GM12878 (cell line): ENCODE measurements around the gene DNASE2B. TPM values are rescaled to one million over a fixed set of nuclear protein-coding genes. Genes with fewer than 3 reads are reported as not detected.

Source experiments
- ATAC-seq: fragments of 200-7000 bp; cut with Tn5 transposase; 3 replicates; pipeline ENCODE4 v1.9.1; 2020; ENCODE audit warnings: mild to moderate bottlenecking, moderate library complexity
- BruUV-seq: library from RNA; stranded (reverse); fragments of 400-500 nt; replicated peaks from 2 replicates; lab custom pipeline; 2021; lab: Mats Ljungman, UMichigan
- CTCF ChIA-PET: fragments of 300-600 bp; sonication (Branson Sonifier 250); formaldehyde crosslinking; extraction: SDS; loops from one replicate; lab custom pipeline; 2021; ENCODE audit warnings: inconsistent platforms; lab: Yijun Ruan, JAX
- POLR2A ChIA-PET: fragments of 350-600 bp; formaldehyde crosslinking; extraction: SDS; loops from one replicate; lab custom pipeline; 2021; ENCODE audit warnings: inconsistent platforms; lab: Charles Lee
- RAD21 ChIA-PET: fragments of 300-600 bp; sonication (Branson Sonifier 250); formaldehyde crosslinking; loops from one replicate; lab custom pipeline; 2023; ENCODE audit warnings: antibody characterized with exemption; ENCODE audit not compliant: unreplicated experiment; lab: Charles Lee
- SMC1A ChIA-PET: fragments of 300-600 bp; sonication (Branson Sonifier 250); formaldehyde crosslinking; loops from one replicate; lab custom pipeline; 2023; ENCODE audit not compliant: unreplicated experiment, uncharacterized antibody; lab: Charles Lee
- DNase-seq: peaks from one replicate; pipeline ENCODE4 v3.0.0-alpha.2; 2011; ENCODE audit warnings: low read depth, low spot score
- FAIRE-seq: peaks from 3 replicates; lab custom pipeline; 2011; peaks lifted over from hg19 to GRCh38; lab: Jason Lieb, UNC
- H2AFZ ChIP-seq: 2 replicates; pipeline ENCODE4 v1.6.0; 2011; ENCODE audit warnings: low read depth, low read length, control low read depth; ENCODE audit not compliant: control insufficient read depth
- H3K27ac ChIP-seq: 2 replicates; pipeline ENCODE4 v1.5.1; 2011; ENCODE audit warnings: control low read depth; ENCODE audit not compliant: control insufficient read depth, insufficient read depth
- H3K27me3 ChIP-seq, 2 experiments: replicated peaks in 1 of 2; 2 replicates each; pipeline versions ENCODE4 v1.6.0 to v1.6.1; 2011; ENCODE audit warnings: low read length in 1 of 2; ENCODE audit not compliant: control insufficient read depth in 2 of 2, insufficient read depth in 2 of 2
- H3K36me3 ChIP-seq, 2 experiments: 2 replicates each; pipeline ENCODE4 v1.5.1; 2011; ENCODE audit warnings: low read length in 1 of 2; ENCODE audit not compliant: control insufficient read depth in 2 of 2, insufficient read depth in 2 of 2
- H3K4me1 ChIP-seq: 2 replicates; pipeline ENCODE4 v1.6.1; 2011; ENCODE audit warnings: mild to moderate bottlenecking, low read length, moderate library complexity, mixed read lengths; ENCODE audit not compliant: control insufficient read depth, insufficient read depth
- H3K4me2 ChIP-seq: 2 replicates; pipeline ENCODE4 v1.6.0; 2011; ENCODE audit warnings: control low read depth; ENCODE audit not compliant: control insufficient read depth, insufficient read depth
- H3K4me3 ChIP-seq: fragments of 200-600 bp; sonication (generic); 2 replicates; pipeline ENCODE4 v1.5.1; 2016
- H3K79me2 ChIP-seq: 2 replicates; pipeline ENCODE4 v1.6.0; 2011; ENCODE audit warnings: low read length; ENCODE audit not compliant: control insufficient read depth, insufficient read depth
- H3K9ac ChIP-seq: 2 replicates; pipeline ENCODE4 v1.8.0; 2011; ENCODE audit warnings: low read length, control low read depth, mixed read lengths; ENCODE audit not compliant: control insufficient read depth, insufficient read depth
- H3K9me3 ChIP-seq: replicated peaks from 3 replicates; pipeline ENCODE4 v1.5.1; 2011; ENCODE audit warnings: mild to moderate bottlenecking, low read length; ENCODE audit not compliant: control insufficient read depth, insufficient read depth
- H4K20me1 ChIP-seq: 2 replicates; pipeline ENCODE4 v1.6.0; 2011; ENCODE audit not compliant: control insufficient read depth, insufficient read depth
- CEBPB ChIP-seq, 2 experiments: fragments of 150-350 bp in 1 of 2; IDR thresholded peaks; 2 replicates each; pipeline ENCODE4 v1.6.1; 2012 to 2014; ENCODE audit warnings: low read depth in 2 of 2, low read length in 2 of 2, borderline replicate concordance in 1 of 2, inconsistent platforms in 1 of 2
- NBN ChIP-seq: fragments of 450-650 bp; IDR thresholded peaks from 2 replicates; pipeline ENCODE4 v1.6.1; 2016
- SRF ChIP-seq, 2 experiments: IDR thresholded peaks; 2 replicates each; pipeline ENCODE4 v1.6.1; 2011; ENCODE audit warnings: low read depth in 2 of 2, low read length in 2 of 2, mild to moderate bottlenecking in 1 of 2, moderate library complexity in 1 of 2
- TCF7 ChIP-seq: IDR thresholded peaks from 2 replicates; pipeline ENCODE4 v1.6.1; 2014; ENCODE audit warnings: antibody characterized with exemption, borderline replicate concordance
- USF1 ChIP-seq: IDR thresholded peaks from 2 replicates; pipeline ENCODE4 v1.6.1; 2011; ENCODE audit warnings: borderline replicate concordance, low read depth, mild to moderate bottlenecking, moderate library complexity, mixed read lengths, low read length; ENCODE audit not compliant: insufficient read depth; ENCODE audit errors: extremely low read length
- ZZZ3 ChIP-seq: IDR thresholded peaks from 2 replicates; pipeline ENCODE4 v1.6.1; 2011; ENCODE audit warnings: low read depth; ENCODE audit not compliant: control insufficient read depth, insufficient read length
- WGBS: methylation state at CpG from one replicate; pipeline ENCODE4 v1.1.6; 2016; ENCODE audit warnings: low lambda C conversion rate; ENCODE audit not compliant: insufficient replicate concordance, insufficient coverage; ENCODE audit errors: missing lambda C conversion rate; 5-methylcytosine and 5-hydroxymethylcytosine counted together
- in situ Hi-C: fragments of 300-500 bp; cut with MboI; formaldehyde crosslinking; loops from 9 replicates; pipeline ENCODE4 v1.14.3; 2018; ENCODE audit warnings: mixed read lengths
- intact Hi-C: fragments of 100-400 bp; cut with micrococcal nuclease; formaldehyde crosslinking; loops from one replicate; pipeline ENCODE4 v1.14.2; 2022; ENCODE audit not compliant: unreplicated experiment
- polyA plus RNA-seq, 11 experiments: library from polyadenylated mRNA; depleted of rRNA in 4 of 11; unstranded in 6 of 11; stranded (reverse) in 5 of 11; fragments of >200 nt; fragmentation: Nextera tagmentation in 4 of 11; fragmentation: Illumina TruSeq in 1 of 11; extraction: Ambion mirVana in 4 of 11; extraction: Trizol in 1 of 11; gene quantifications; 1 replicate in 1 of 11; 2 replicates in 10 of 11; pipeline versions ENCODE4 v1.2.1 to v1.2.3, GENCODE V29; 2011 to 2016; ENCODE audit warnings: inconsistent platforms in 2 of 11, missing spikeins in 2 of 11, low read depth in 1 of 11
- total RNA-seq, 4 experiments: library from RNA; depleted of rRNA in 3 of 4; stranded (reverse); fragments of >200 nt in 3 of 4; fragmentation: Illumina TruSeq in 1 of 4; extraction: Trizol in 1 of 4; gene quantifications; 2 replicates each; pipeline versions ENCODE4 v1.2.1 to v1.2.3, GENCODE V29; 2013 to 2021
- TF ChIP-seq, protein P1 (sequence below): IDR thresholded peaks from 2 replicates; pipeline ENCODE4 v1.6.1; 2012; ENCODE audit warnings: low read depth, low read length, improper control_type of control experiment

DNASE2B gene
- total and polyA plus RNA-seq, 10 of the 15 experiments (the other 5 are each of a cell fraction or from before 2014, with no cell fraction given): not detected

GRCh38 chr1:84450910-84451309 is 52.6 kb downstream of the DNASE2B start:
- ATAC-seq (no peak), FAIRE-seq (no peak), DNase-seq (no peak)
- intact Hi-C loops: no loop called here
- H3K79me2 ChIP-seq: no peaks in the 10 kb centered on the region
- H3K4me1 ChIP-seq: no peaks in the 10 kb centered on the region
- SMC1A ChIA-PET: no interaction called here
- no peaks in the 10 kb centered on the region for H3K36me3 ChIP-seq
- H4K20me1 ChIP-seq: no peaks in the 10 kb centered on the region
- H3K4me2 ChIP-seq: no peak overlapping the region
- no peak overlapping the region for H3K4me3 ChIP-seq
- WGBS: 50% methylated on average over 2 of the region's 2 CpGs
- H3K27ac ChIP-seq: no peak overlapping the region
- TF ChIP-seq SRF (IDR thresholded peaks at IDR 0.05; ENCODE audit: low read depth in 2 of 2, low read length in 2 of 2) (no peak), ZZZ3 (no peak), NBN (no peak), USF1 (no peak), TCF7 (no peak), CEBPB (IDR thresholded peaks at IDR 0.05; ENCODE audit: borderline replicate concordance in 1 of 2, low read depth in 2 of 2, low read length in 2 of 2) (no peak)
- TF ChIP-seq, protein P1, sequence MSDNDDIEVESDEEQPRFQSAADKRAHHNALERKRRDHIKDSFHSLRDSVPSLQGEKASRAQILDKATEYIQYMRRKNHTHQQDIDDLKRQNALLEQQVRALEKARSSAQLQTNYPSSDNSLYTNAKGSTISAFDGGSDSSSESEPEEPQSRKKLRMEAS: no peak
- POLR2A ChIA-PET: no interaction called here
- RAD21 ChIA-PET: no interaction called here
- no peak overlapping the region for H2AFZ ChIP-seq
- no peaks in the 10 kb centered on the region for H3K27me3 ChIP-seq
- H3K9ac ChIP-seq: no peak overlapping the region
- no TSS peak for BruUV-seq
- H3K9me3 ChIP-seq: no peaks in the 10 kb centered on the region
- CTCF ChIA-PET: no interaction called here
- in situ Hi-C loops: no loop called here
